Measurements from ENCODE around the gene AJAP1. TPM values are rescaled to one million over a fixed set of nuclear protein-coding genes. Genes with fewer than 3 reads are reported as not detected.

Gene AJAP1
- total and polyA plus RNA-seq, 2 of the 8 experiments (the other 6 are each of a cell fraction or from before 2014, with no cell fraction given) = 1.9 to 6.2 TPM

DNA sequence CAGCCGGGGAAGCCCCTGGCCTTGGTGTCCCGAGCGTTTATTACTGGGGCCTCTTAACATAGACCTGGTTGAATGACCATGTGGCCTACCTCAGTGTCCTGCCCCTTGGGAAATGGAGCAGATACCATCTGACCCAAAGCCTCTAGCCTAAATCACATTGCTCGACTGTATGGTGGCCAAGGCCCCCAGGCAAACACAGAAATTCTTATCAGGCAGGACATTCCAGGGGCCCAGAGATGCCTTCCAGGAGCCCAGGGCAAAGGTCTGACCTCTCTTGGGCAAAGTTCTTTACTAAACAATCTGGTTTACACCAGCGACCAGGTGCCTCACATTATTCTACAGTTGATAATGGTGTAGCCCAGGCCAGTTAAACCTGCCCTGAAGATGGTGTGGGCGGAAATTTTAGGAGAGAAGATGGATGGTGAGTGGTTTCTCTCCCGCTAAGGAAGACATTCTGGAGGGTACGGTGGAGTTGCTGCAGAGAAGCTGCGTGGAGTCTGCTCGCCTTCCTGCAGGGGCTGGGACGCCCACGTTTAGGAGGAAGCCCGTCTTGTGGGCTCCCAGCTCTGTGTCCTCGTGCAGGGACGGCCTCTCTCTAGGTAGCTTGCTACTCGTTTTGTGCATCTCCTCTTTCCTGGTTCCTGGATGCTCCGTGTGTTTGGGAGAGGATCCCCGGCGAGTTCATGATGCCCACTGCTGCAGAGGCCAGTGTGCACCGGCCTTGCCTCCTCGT lies 21.2 kb downstream of the AJAP1 start:
- Histone ChIP-seq H2BK120ac (replicated peaks; ENCODE audit: low read depth, low read length) (no peak overlapping the region), H3K9me3 (ENCODE audit: insufficient read depth in 2 of 2, low read depth in 1 of 2, low read length in 1 of 2) (peaks cover 3 to 17% of the 10 kb centered on the region in 2 experiments; a peak in 2 of 4 replicates), H3K23me2 (ENCODE audit: low read depth, low read length) (no peaks in the 10 kb centered on the region), H3K14ac (ENCODE audit: insufficient read length) (no peak overlapping the region), H2AK5ac (ENCODE audit: low read depth, low read length) (no peak overlapping the region), H3K79me2 (ENCODE audit: control insufficient read depth in 1 of 2, insufficient read depth in 2 of 2, low read length in 2 of 2) (no peaks in the 10 kb centered on the region), H2BK20ac (ENCODE audit: low read length) (no peak overlapping the region), H3K79me1 (ENCODE audit: low read depth, low read length) (no peaks in the 10 kb centered on the region), H3K56ac (replicated peaks; ENCODE audit: insufficient read length, low read depth, low read length) (no peak overlapping the region), H4K5ac (ENCODE audit: insufficient read length, low read depth, low read length) (no peak overlapping the region), H3K4me3 (ENCODE audit: extremely low read depth in 1 of 4, insufficient read depth in 2 of 4, low read depth in 3 of 4, low read length in 4 of 4) (no peak overlapping the region), H3K18ac (ENCODE audit: extremely low read depth, low read length) (no peak overlapping the region), H2BK12ac (ENCODE audit: low read depth, low read length) (no peak overlapping the region), H3K27ac (ENCODE audit: low read depth, low read length) (no peak overlapping the region), H2BK15ac (ENCODE audit: low read length) (no peak overlapping the region), H3K36me3 (ENCODE audit: control insufficient read depth in 2 of 4, insufficient read depth in 4 of 4, low read length in 3 of 4) (no peaks in the 10 kb centered on the region; a peak in 1 of 8 replicates), H3K4ac (replicated peaks; ENCODE audit: insufficient read length, low read depth, low read length) (no peak overlapping the region), H4K20me1 (replicated peaks in 1 of 2; ENCODE audit: control insufficient read depth in 1 of 2, insufficient read depth in 2 of 2, low read length in 2 of 2) (no peaks in the 10 kb centered on the region), H3K23ac (ENCODE audit: insufficient read length) (no peak overlapping the region), H3K4me2 (ENCODE audit: insufficient read depth in 1 of 2, low read depth in 2 of 2, low read length in 2 of 2) (no peak overlapping the region), H2BK5ac (ENCODE audit: low read depth, low read length) (no peak overlapping the region), H3K4me1 (replicated peaks in 1 of 4; ENCODE audit: control insufficient read depth in 3 of 4, insufficient read depth in 4 of 4, low read length in 3 of 4) (no peaks in the 10 kb centered on the region), H3K27me3 (replicated peaks in 1 of 4; ENCODE audit: control insufficient read depth in 3 of 4, extremely low read depth in 1 of 4, insufficient read depth in 3 of 4, low read length in 3 of 4) (no peaks in the 10 kb centered on the region), H3K9ac (replicated peaks in 1 of 4; ENCODE audit: extremely low read depth in 1 of 4, low read depth in 3 of 4, low read length in 3 of 4) (no peak overlapping the region), H4K8ac (ENCODE audit: extremely low read depth, insufficient read depth, low read length) (no peak overlapping the region), H4K91ac (replicated peaks; ENCODE audit: insufficient read length, low read length) (no peak overlapping the region), H2AFZ (ENCODE audit: low read length) (no peak overlapping the region)
- DNase-seq (ENCODE audit: low read depth in 1 of 2, low spot score in 2 of 2) (no peak), FAIRE-seq (no peak)
- CTCF ChIA-PET (ENCODE audit: partially characterized antibody) = interaction anchor here (1.4 kb wide), 1 partner anchor 25 kb away, joined by 4 read pairs; no protein-coding TSS in a partner anchor
- TF ChIP-seq BCL11A (IDR thresholded peaks at IDR 0.05; ENCODE audit: low read depth in 2 of 2, low read length in 2 of 2) = no peak
- no peak for TF ChIP-seq EP300 (IDR thresholded peaks at IDR 0.05; ENCODE audit: borderline replicate concordance in 1 of 2, low read depth in 2 of 2, low read length in 2 of 2)
- no peak for TF ChIP-seq NRF1 (IDR thresholded peaks at IDR 0.05; ENCODE audit: low read depth, low read length)
- no peak for TF ChIP-seq CBX5 (IDR thresholded peaks at IDR 0.05; ENCODE audit: low read depth, low read length)
- TF ChIP-seq PHF8 (conservative IDR thresholded peaks at IDR 0.05; ENCODE audit: low read depth, low read length) = no peak
- TF ChIP-seq, protein P1, sequence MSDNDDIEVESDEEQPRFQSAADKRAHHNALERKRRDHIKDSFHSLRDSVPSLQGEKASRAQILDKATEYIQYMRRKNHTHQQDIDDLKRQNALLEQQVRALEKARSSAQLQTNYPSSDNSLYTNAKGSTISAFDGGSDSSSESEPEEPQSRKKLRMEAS (IDR thresholded peaks at IDR 0.05) = no peak
- TF ChIP-seq, protein P2, sequence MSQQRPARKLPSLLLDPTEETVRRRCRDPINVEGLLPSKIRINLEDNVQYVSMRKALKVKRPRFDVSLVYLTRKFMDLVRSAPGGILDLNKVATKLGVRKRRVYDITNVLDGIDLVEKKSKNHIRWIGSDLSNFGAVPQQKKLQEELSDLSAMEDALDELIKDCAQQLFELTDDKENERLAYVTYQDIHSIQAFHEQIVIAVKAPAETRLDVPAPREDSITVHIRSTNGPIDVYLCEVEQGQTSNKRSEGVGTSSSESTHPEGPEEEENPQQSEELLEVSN (IDR thresholded peaks at IDR 0.05) = no peak
- POLR2A ChIA-PET (ENCODE audit: partially characterized antibody) = no interaction called here
- WGBS, 2 experiments (ENCODE audit: extremely low coverage in 1 of 2, insufficient coverage in 1 of 2, insufficient read length in 1 of 2, insufficient replicate concordance in 2 of 2, low coverage in 1 of 2, low lambda C conversion rate in 2 of 2, missing lambda C conversion rate in 1 of 2) = 94% methylated on average over 19 of the region's 21 CpGs; no CpG with 5 or more reads in 1 of the 2 experiments

Measured in H1 (cell line).